ENCODE results near the gene SMURF2.
"Not testable (repeated sequence)": the region's sequence is repeated elsewhere in the genome, so short reads cannot be mapped to it uniquely, and the experiment has no call there.

DNA sequence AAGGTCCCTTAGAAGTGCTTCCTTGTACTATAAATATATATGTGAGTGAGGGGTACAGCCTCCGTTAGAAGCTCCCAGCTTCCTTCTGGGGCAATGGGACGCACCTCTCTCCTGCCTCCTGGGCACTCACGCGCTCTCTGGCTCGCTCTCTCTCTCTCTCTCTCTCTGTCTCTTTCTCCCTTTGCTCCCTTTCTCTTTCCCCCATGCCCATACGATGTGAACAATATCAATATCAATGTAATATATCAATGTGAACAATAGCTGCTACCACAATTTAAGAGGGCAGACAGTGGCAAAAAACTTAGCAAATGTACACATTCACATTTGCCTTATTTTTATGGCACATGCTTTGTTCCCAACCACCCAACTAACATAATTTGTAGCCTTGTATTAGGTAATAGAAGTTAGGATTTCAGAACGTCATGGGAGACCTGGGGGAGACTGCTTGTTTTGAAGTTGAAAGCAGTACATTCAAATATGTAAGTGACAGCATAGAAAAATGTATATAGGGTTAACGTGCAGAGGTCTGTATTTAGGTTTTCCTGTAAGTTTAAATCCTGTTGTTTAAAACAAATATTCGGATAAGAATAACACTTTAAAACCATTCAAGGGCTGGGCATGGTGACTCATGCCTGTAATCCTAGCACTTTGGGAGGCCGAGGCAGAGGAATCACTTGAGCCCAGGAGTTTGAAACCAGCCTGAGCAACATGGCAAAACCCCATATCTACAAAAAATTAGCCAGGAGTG is 8.9 kb upstream of the SMURF2 start:
- TF ChIP-seq, protein P1, sequence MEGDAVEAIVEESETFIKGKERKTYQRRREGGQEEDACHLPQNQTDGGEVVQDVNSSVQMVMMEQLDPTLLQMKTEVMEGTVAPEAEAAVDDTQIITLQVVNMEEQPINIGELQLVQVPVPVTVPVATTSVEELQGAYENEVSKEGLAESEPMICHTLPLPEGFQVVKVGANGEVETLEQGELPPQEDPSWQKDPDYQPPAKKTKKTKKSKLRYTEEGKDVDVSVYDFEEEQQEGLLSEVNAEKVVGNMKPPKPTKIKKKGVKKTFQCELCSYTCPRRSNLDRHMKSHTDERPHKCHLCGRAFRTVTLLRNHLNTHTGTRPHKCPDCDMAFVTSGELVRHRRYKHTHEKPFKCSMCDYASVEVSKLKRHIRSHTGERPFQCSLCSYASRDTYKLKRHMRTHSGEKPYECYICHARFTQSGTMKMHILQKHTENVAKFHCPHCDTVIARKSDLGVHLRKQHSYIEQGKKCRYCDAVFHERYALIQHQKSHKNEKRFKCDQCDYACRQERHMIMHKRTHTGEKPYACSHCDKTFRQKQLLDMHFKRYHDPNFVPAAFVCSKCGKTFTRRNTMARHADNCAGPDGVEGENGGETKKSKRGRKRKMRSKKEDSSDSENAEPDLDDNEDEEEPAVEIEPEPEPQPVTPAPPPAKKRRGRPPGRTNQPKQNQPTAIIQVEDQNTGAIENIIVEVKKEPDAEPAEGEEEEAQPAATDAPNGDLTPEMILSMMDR (IDR thresholded peaks at IDR 0.05; ENCODE audit: poor library complexity, severe bottlenecking) = not testable (repeated sequence)
- TF ChIP-seq EP300 (conservative IDR thresholded peaks at IDR 0.05; ENCODE audit: poor library complexity, severe bottlenecking) = not testable (repeated sequence)

All from neural cell (in vitro differentiated cells).